ENCODE data around the gene RAPGEF5. TPM values are rescaled to one million over a fixed set of nuclear protein-coding genes. Genes with fewer than 3 reads are reported as not detected.
"Not testable (repeated sequence)": the region's sequence is repeated elsewhere in the genome, so short reads cannot be mapped to it uniquely, and the experiment has no call there.

The RAPGEF5 gene
- total RNA-seq, 1 experiment from 2014 or later: 20.8 TPM

- no peak for DNase-seq (ENCODE audit: low read depth, low spot score)
- in situ Hi-C loops (cut with HindIII; ENCODE audit: low pct_unique_long_range_greater_than_20kb, low sequenced_read_pairs): no loop called here
Observed at GRCh38 chr7:22082553-22082885, 274.4 kb downstream of the RAPGEF5 start.

- in situ Hi-C loops (cut with HindIII; ENCODE audit: low pct_unique_long_range_greater_than_20kb, low sequenced_read_pairs); DNase-seq (ENCODE audit: low read depth, low spot score): not testable (repeated sequence)
Observed at GRCh38 chr7:22080219-22080618, 276.7 kb downstream of the RAPGEF5 start.

- in situ Hi-C loops (cut with HindIII; ENCODE audit: low pct_unique_long_range_greater_than_20kb, low sequenced_read_pairs); DNase-seq (ENCODE audit: low read depth, low spot score): not testable (repeated sequence)
Observed at GRCh38 chr7:22078872-22079271, 278.1 kb downstream of the RAPGEF5 start.

- in situ Hi-C loops (cut with HindIII; ENCODE audit: low pct_unique_long_range_greater_than_20kb, low sequenced_read_pairs): no loop called here
- no peak for DNase-seq (ENCODE audit: low read depth, low spot score)
Observed at GRCh38 chr7:22075561-22075960, 281.4 kb downstream of the RAPGEF5 start.

- no peak for DNase-seq (ENCODE audit: low read depth, low spot score)
- in situ Hi-C loops (cut with HindIII; ENCODE audit: low pct_unique_long_range_greater_than_20kb, low sequenced_read_pairs): no loop called here
Observed at GRCh38 chr7:22074897-22075296, 282.1 kb downstream of the RAPGEF5 start.

Small RNAs within 50 kb of the gene (small RNA-seq; reads per million reads assigned to genes)
- gene RNA5SP227: 0 to 1.7 reads per million in 2 experiments

Other genes with a start within 250 kb of the RAPGEF5 start
- 61.7 and 64.1 TPM in 2 replicates for gene STEAP1B, start 143.0 kb upstream of the RAPGEF5 start, total RNA-seq (2014; rRNA removed; shearing (Covaris generic))